Tibial nerve (tissue), 3 donors: Measurements from ENCODE around the gene TBC1D14.

Source experiments
- POLR2A ChIP-seq, 2 donors: fragments of 450-650 bp; IDR thresholded peaks; one replicate each; pipeline ENCODE4 v1.6.1; 2017; ENCODE audit warnings: antibody characterized with exemption in 2 of 2, mild to moderate bottlenecking in 2 of 2, moderate library complexity in 2 of 2
- TF ChIP-seq, protein P1 (sequence below), 5 experiments: fragments of 200-600 bp in 3 of 5; fragments of 450-650 bp in 2 of 5; sonication (generic) in 3 of 5; IDR thresholded peaks; one replicate each; pipeline ENCODE4 v1.5.1; 2016 to 2019; ENCODE audit warnings: antibody characterized with exemption in 5 of 5, mild to moderate bottlenecking in 3 of 5, moderate library complexity in 2 of 5

DNA sequence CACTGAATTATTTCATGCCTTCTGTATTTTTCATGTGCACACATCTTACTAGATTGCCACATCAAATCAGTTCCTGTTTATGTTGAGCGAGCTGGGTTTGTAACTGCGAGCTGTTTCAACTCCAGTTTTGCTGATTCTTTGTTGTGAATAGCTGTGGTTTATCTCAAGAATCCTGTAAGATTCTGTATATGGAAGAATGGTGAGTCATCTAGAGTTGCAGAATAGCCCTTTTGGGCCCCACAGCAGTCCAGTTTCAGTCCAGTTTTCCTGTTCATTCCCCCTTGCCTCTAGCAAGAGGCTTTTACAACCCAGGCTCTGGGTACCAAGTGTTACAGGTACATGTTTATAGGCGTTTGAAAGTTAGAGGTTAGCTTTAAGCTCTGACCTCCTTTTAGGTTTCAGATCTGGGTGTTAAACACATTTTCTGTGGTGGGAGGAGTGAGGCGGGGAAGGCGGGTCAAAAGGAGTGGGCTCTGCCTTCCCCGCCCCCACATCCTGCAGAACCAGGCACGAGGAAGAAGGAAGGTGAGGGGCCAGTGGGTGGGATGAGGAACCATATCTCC is 32.7 kb downstream of the TBC1D14 start:
- TF ChIP-seq, protein P1, sequence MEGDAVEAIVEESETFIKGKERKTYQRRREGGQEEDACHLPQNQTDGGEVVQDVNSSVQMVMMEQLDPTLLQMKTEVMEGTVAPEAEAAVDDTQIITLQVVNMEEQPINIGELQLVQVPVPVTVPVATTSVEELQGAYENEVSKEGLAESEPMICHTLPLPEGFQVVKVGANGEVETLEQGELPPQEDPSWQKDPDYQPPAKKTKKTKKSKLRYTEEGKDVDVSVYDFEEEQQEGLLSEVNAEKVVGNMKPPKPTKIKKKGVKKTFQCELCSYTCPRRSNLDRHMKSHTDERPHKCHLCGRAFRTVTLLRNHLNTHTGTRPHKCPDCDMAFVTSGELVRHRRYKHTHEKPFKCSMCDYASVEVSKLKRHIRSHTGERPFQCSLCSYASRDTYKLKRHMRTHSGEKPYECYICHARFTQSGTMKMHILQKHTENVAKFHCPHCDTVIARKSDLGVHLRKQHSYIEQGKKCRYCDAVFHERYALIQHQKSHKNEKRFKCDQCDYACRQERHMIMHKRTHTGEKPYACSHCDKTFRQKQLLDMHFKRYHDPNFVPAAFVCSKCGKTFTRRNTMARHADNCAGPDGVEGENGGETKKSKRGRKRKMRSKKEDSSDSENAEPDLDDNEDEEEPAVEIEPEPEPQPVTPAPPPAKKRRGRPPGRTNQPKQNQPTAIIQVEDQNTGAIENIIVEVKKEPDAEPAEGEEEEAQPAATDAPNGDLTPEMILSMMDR (IDR thresholded peaks at IDR 0.05), result no peak
- no peak for TF ChIP-seq POLR2A (IDR thresholded peaks at IDR 0.05)
